ENCODE results near the gene C18orf63.
"Not testable (repeated sequence)": the region's sequence is repeated elsewhere in the genome, so short reads cannot be mapped to it uniquely, and the experiment has no call there.

C18orf63 gene

DNA sequence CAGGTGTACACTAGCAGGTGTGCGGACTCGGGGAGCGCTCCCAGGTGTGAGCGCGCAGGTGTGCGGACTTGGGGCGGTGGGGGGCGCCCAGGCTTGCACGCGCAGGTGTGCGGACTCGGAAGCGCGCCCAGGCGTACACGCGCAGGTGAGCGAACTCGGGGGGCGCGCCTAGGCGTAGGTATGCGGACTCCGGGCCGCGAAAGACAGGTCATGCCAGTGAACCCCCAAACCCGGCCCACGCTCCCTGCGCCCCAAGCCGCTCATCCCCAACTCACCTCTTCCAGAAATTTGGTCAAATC is 24.2 kb upstream of the C18orf63 start:
- Histone ChIP-seq H3K4me1 (ENCODE audit: control insufficient read depth, low read length) (peaks cover 16% of the 10 kb centered on the region), H3K4me2 (ENCODE audit: low read length) (peak overlapping the region; percentile 92), H3K4me3 (ENCODE audit: low read length) (peak overlapping the region; percentile 80), H3F3A (ENCODE audit: control insufficient read depth, insufficient read depth) (no peaks in the 10 kb centered on the region), H3K36me3 (ENCODE audit: control insufficient read depth, low read length) (no peaks in the 10 kb centered on the region), H4K20me1 (ENCODE audit: control insufficient read depth, insufficient read depth, low read depth, low read length) (no peaks in the 10 kb centered on the region), H3K27ac (ENCODE audit: low read depth, low read length) (no peak overlapping the region), H3K9me2 (replicated peaks; ENCODE audit: control insufficient read depth, low read length) (no peaks in the 10 kb centered on the region), H3K79me2 (ENCODE audit: control insufficient read depth, low read length) (peaks cover 11% of the 10 kb centered on the region), H3K27me3 (ENCODE audit: control insufficient read depth, low read length) (no peaks in the 10 kb centered on the region), H3K9me3 (ENCODE audit: control insufficient read depth, insufficient read depth, low read length) (peaks cover 14% of the 10 kb centered on the region; the same call in 1 of the 2 replicates)
- TF ChIP-seq EZH2phosphoT487 (IDR thresholded peaks at IDR 0.05; ENCODE audit: borderline replicate concordance, low read length) = no peak
- TF ChIP-seq, protein P1, sequence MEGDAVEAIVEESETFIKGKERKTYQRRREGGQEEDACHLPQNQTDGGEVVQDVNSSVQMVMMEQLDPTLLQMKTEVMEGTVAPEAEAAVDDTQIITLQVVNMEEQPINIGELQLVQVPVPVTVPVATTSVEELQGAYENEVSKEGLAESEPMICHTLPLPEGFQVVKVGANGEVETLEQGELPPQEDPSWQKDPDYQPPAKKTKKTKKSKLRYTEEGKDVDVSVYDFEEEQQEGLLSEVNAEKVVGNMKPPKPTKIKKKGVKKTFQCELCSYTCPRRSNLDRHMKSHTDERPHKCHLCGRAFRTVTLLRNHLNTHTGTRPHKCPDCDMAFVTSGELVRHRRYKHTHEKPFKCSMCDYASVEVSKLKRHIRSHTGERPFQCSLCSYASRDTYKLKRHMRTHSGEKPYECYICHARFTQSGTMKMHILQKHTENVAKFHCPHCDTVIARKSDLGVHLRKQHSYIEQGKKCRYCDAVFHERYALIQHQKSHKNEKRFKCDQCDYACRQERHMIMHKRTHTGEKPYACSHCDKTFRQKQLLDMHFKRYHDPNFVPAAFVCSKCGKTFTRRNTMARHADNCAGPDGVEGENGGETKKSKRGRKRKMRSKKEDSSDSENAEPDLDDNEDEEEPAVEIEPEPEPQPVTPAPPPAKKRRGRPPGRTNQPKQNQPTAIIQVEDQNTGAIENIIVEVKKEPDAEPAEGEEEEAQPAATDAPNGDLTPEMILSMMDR (IDR thresholded peaks at IDR 0.05; ENCODE audit: low read depth, low read length, poor library complexity, severe bottlenecking) = no peak

DNA sequence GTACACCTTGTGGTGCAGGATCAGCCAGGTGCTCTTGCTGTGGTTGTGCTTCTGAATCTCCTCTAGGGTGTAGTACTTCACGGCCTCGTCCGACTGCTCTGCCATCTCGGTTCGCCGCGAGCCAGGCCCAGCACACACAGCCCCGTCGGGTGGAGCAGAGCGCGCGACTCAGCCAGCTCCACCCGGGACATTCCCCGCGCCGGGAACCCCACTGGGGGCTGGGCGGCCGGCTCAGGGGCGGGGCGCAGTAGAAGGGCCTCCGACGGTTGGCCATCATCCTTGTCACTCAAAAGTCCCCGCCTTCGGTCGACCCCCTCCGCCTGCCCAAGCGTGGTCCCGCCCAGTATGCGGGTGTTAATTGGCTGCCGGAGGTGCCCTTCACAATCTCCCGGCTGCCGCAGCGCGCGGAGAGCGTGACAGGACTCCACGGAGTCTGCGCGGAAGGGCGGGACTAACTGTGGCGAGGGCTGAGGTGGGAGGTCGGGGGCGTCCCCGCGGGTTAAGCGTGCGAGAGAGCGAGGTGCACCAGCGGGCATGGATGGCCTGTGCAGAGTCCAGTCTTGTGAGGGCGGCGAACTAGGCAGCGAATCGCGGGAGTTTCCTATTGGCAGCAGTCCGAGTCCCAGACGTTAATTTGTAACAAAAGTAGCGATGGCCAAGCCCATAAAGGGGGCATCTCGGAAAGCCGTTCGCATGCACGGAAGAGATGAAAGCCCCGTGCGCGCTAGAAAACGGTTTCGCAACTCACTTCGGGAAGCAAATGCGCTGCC is 23.7 kb upstream of the C18orf63 start, which contains the start of gene CYB5A:
TSS of gene CYB5A (minus strand) at position 193 of the 770 bp plus-strand sequence. CDS start at position 105, 88 bp downstream.
- Histone ChIP-seq H3F3A (ENCODE audit: control insufficient read depth, insufficient read depth) (no peaks in the 10 kb centered on the region), H3K36me3 (ENCODE audit: control insufficient read depth, low read length) (no peaks in the 10 kb centered on the region), H3K79me2 (ENCODE audit: control insufficient read depth, low read length) (peaks cover 11% of the 10 kb centered on the region), H3K4me3 (ENCODE audit: low read length) (peak within 1 kb of the TSS; percentile 80), H4K20me1 (ENCODE audit: control insufficient read depth, insufficient read depth, low read depth, low read length) (no peaks in the 10 kb centered on the region), H3K27me3 (ENCODE audit: control insufficient read depth, low read length) (no peaks in the 10 kb centered on the region), H3K4me2 (ENCODE audit: low read length) (peak within 1 kb of the TSS; percentile 92), H3K9me2 (replicated peaks; ENCODE audit: control insufficient read depth, low read length) (no peaks in the 10 kb centered on the region), H3K27ac (ENCODE audit: low read depth, low read length) (peak within 1 kb of the TSS; percentile 17; the same call in 1 of the 2 replicates), H3K4me1 (ENCODE audit: control insufficient read depth, low read length) (peaks cover 16% of the 10 kb centered on the region), H3K9me3 (ENCODE audit: control insufficient read depth, insufficient read depth, low read length) (peaks cover 14% of the 10 kb centered on the region; the same call in 1 of the 2 replicates)
- TF ChIP-seq EZH2phosphoT487 (IDR thresholded peaks at IDR 0.05; ENCODE audit: borderline replicate concordance, low read length) = no peak

DNA sequence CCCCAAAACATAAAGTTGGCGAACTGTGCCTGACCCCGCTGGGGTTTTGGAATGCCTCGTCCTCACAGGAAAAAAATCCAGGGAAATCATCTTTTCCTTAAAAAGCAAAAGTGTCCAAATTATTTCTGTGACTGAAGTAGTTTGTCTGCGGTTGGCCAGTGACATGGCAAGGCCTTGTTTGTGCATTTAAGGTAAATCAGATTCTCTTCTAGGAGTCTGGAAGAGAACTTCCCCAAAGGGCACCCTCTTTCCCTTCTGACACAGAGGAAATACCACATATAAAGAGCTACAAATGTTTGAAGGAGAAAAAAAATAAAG is 23.1 kb upstream of the C18orf63 start:
- H3K4me2 ChIP-seq (ENCODE audit: low read length) = peak overlapping the region; percentile 92
- peak overlapping the region; percentile 17; the same call in 1 of the 2 replicates for H3K27ac ChIP-seq (ENCODE audit: low read depth, low read length)
- H4K20me1 ChIP-seq (ENCODE audit: control insufficient read depth, insufficient read depth, low read depth, low read length) = no peaks in the 10 kb centered on the region
- no peak for TF ChIP-seq EZH2phosphoT487 (IDR thresholded peaks at IDR 0.05; ENCODE audit: borderline replicate concordance, low read length)
- H3K4me3 ChIP-seq (ENCODE audit: low read length) = peak overlapping the region; percentile 80
- no peaks in the 10 kb centered on the region for H3F3A ChIP-seq (ENCODE audit: control insufficient read depth, insufficient read depth)
- H3K4me1 ChIP-seq (ENCODE audit: control insufficient read depth, low read length) = peaks cover 16% of the 10 kb centered on the region
- H3K9me3 ChIP-seq (ENCODE audit: control insufficient read depth, insufficient read depth, low read length) = peaks cover 14% of the 10 kb centered on the region; the same call in 1 of the 2 replicates
- H3K36me3 ChIP-seq (ENCODE audit: control insufficient read depth, low read length) = no peaks in the 10 kb centered on the region
- H3K79me2 ChIP-seq (ENCODE audit: control insufficient read depth, low read length) = peaks cover 11% of the 10 kb centered on the region
- no peaks in the 10 kb centered on the region for H3K9me2 ChIP-seq (replicated peaks; ENCODE audit: control insufficient read depth, low read length)
- no peaks in the 10 kb centered on the region for H3K27me3 ChIP-seq (ENCODE audit: control insufficient read depth, low read length)

DNA sequence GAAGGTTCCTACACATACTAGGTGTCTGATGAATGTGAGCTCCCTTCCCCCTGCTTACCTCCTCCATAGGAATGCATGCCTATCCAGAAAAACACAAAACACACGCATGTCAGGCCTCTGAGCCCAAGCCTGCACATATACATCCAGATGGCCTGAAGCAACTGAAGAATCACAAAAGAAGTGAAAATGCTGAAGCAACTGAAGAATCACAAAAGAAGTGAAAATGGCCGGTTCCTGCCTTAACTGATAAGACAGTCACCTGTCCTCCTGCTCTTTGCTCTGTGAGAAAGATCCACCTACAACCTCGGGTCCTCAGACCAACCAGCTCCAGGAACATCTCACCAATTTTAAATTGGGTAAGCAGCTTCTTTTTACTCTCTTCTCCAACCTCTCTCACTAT is 22.7 kb upstream of the C18orf63 start:
- Histone ChIP-seq H3K4me2 (ENCODE audit: low read length) (peak overlapping the region; percentile 92), H3K4me1 (ENCODE audit: control insufficient read depth, low read length) (peaks cover 16% of the 10 kb centered on the region), H3K4me3 (ENCODE audit: low read length) (peak overlapping the region; percentile 80; the same call in 1 of the 2 replicates), H3K9me3 (ENCODE audit: control insufficient read depth, insufficient read depth, low read length) (peaks cover 14% of the 10 kb centered on the region; the same call in 1 of the 2 replicates), H3K79me2 (ENCODE audit: control insufficient read depth, low read length) (peaks cover 11% of the 10 kb centered on the region)
- not testable (repeated sequence) for H3K9me2 ChIP-seq (replicated peaks; ENCODE audit: control insufficient read depth, low read length); H3K27ac ChIP-seq (ENCODE audit: low read depth, low read length); H3F3A ChIP-seq (ENCODE audit: control insufficient read depth, insufficient read depth); H4K20me1 ChIP-seq (ENCODE audit: control insufficient read depth, insufficient read depth, low read depth, low read length); H3K27me3 ChIP-seq (ENCODE audit: control insufficient read depth, low read length); H3K36me3 ChIP-seq (ENCODE audit: control insufficient read depth, low read length)

All from DOHH2 (cell line).